Stimulated activated CD4-positive, alpha-beta T cell treated with anti-CD3 and anti-CD28 coated beads, Interleukin-2, amount 100 ng/mL, for 48 hours (primary cell): Measurements from ENCODE around the gene SENP7.
"Not testable (repeated sequence)": the region's sequence is repeated elsewhere in the genome, so short reads cannot be mapped to it uniquely, and the experiment has no call there.

Source experiments
- DNase-seq, 2 donors: peaks; one replicate each; pipeline ENCODE4 v3.0.0-alpha.2; 2020

The SENP7 gene

GRCh38 chr3:101438641-101439040, 74.4 kb downstream of the SENP7 start:
- DNase-seq = not testable (repeated sequence)

DNA sequence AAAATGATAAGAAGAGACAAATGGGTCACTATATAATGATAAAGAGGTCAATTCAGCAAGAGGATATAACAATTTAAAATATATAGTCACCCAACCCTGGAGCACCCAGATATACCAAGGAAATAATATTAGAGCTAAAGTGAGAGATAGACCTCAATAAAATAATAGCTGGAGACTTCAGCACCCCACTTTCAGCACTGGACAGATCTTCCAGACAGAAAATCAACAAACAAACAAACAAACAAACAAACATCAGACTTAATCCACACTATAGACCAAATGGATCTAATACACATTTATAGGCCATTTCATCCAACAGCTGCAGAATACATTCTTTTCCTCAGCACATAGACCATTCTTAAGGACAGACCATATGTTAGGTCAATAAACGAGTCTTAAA, 79.4 kb downstream of the SENP7 start:
- no peak for DNase-seq

- DNase-seq = no peak
These were observed 88.8 kb downstream of the SENP7 start for GRCh38 chr3:101423984-101424888.

DNA sequence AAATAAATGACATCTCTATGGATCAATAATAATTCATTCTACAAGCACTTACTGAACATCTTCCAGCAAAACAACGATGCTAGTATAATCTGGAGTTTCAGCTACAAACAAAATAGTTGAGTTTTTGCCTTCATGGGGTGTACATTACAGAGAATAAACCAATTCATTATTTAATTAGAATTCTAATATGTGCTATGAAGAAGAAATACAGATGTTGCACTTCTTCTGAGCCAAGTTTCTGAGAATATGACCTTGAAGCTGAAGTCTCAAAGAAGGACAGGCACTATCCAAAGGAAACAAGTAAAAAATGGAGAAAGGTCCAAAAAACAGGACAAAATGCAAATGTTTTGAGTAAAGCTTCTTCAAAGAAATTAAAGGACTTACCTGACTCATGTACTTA, 94.2 kb downstream of the SENP7 start:
- no peak for DNase-seq

GRCh38 chr3:101414121-101414520, 98.9 kb downstream of the SENP7 start:
- no peak for DNase-seq

- no peak for DNase-seq
These were observed 99.4 kb downstream of the SENP7 start for GRCh38 chr3:101413656-101414055.

DNA sequence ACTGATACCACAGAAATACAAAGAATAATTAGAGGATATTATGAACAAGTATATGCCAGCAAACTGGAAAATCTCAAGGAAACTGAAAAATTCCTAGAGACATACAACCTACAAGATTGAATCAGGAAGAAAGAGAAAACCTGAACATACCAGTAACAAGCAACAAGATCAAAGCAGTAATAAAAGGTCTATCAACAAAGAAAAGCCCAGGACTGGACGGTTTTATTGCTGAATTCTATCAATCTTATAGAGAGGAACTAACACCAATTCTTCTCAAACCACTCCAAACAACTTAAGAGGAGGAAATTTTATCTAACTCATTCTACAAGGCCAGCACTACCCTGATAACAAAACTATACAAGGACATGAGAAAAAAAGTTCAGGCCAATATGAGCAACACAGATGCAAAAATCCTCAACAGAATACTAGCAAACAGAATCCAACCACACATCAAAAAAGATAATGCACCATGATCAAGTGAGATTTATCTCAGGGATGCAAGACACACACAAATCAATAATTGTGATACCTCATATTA, 121.5 kb downstream of the SENP7 start:
- DNase-seq = no peak

GRCh38 chr3:101388706-101389105, 124.3 kb downstream of the SENP7 start:
- no peak for DNase-seq

GRCh38 chr3:101387351-101387750, 125.7 kb downstream of the SENP7 start:
- no peak for DNase-seq

DNA sequence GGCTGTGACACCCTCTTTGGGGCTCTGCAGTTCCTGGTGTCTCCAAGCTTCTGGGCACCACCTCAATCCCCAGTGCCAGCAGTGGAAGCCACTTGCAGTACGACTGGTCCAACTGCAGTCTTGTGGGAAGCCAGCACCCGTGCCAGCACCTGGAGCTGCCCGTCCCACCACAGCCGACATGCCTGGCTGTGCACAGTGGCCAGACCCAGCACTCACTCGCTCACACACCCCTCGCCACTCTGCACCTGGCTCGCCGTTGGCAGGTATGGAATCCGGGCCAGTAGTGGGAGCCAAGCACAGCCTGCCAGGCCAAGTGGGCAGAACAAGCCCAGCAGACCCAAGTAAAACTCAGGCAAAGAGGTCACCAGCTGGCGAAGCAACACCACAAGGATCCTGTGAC, 128.6 kb downstream of the SENP7 start:
- no peak for DNase-seq

GRCh38 chr3:101383656-101384055, 129.4 kb downstream of the SENP7 start:
- no peak for DNase-seq

DNA sequence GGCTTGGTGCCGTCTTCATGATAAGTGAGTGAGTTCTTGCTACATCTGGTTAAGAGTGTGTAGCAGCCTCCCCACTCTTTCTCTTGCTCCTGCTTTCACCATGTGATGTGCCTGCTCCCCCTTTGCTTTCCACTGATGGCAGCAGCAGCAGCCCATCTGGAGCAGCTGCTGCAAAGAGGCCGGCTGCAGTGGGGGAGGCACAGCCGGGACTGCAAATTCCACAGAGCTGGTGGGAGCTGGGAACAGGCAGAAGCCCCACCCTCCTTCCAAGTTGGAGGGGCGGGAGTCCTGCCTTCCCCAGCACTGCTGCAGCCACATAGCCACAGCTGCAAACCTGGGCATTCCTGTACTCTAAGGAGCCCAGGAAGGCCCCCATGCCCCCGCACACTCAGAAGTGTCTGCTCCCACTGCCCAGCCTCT, 129.8 kb downstream of the SENP7 start:
- no peak for DNase-seq

DNA sequence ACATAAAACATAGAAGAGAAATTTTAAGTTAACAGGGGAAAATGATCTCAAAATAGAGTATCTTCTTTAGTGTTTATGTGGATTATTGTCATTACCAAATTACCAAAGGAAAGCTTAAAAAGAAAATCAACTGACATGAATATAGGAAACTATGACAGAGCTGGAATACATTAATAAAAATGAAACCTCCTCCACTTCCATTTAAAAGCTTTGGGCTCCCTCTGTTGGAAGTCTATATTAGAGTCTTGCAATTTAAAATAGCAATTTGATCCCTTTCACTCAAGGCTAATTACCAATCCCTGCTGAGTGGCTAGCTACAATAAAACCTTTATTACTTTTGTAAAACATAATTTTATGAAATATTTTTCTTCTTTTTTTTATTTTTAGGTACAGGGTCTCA, 131.2 kb downstream of the SENP7 start:
- no peak for DNase-seq

- no peak for DNase-seq
These were observed 133.2 kb downstream of the SENP7 start for GRCh38 chr3:101379658-101380376.

- DNase-seq = no peak
These were observed 135.2 kb downstream of the SENP7 start for GRCh38 chr3:101377796-101378195.

- no peak for DNase-seq
These were observed 135.8 kb downstream of the SENP7 start for GRCh38 chr3:101377209-101377608.

GRCh38 chr3:101375586-101375985, 137.4 kb downstream of the SENP7 start:
- no peak for DNase-seq

DNA sequence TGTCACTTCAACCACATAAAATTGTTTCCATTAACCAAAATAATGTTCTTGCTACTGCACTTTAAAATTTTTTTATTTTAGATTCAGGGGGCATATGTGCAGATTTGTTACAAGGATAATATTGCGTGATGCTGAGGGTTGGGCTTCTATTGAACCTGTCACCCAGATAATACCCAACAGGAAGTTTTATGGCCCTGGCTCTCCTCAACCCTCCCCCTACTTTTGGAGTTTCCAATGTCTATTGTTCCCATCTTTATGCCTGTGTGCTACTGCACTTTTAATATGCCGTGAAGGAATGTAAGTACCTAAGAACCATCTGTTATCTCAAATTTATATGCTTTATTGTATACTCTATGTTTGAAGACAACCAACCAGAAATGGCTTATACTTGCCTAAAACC, 150.6 kb downstream of the SENP7 start:
- DNase-seq = no peak

DNA sequence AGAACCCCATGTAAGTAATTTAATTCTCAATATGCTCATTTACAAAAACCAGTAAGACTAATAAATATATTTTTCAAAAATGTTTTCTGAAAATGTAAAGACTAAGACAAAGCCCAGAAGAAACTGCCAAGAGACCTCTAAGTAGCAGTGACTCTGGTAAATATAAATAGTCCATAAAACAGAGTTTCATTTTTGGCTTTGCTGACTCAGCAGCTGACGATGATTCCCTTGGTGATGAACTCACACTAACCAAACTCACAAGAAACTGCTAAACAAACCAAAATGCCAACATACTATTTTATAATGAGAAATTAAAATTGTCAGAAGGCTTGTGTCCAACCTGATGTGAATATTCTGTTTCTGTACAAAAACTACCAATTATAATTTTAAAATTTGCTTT, 161.2 kb downstream of the SENP7 start:
- no peak for DNase-seq

- DNase-seq = no peak
These were observed 172.4 kb downstream of the SENP7 start for GRCh38 chr3:101340591-101340990.

DNA sequence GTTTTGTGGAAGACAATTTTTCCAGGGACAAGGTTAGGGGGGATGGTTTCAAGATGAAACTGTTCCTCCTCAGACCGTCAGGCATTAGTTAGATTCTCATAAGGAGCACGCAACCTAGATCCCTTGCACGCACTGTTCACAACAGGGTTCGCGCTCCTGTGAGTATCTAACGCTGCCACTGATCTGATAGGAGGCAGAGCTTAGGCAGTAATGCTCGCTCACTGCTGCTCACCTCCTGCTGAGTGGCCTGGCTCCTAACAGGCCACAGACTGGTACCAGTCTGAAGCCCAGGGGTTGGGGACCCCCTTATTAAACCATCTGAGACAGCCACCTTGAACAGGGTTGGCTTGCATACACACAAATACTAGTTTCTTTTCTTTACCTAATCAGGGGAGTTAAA, 179.1 kb downstream of the SENP7 start:
- DNase-seq = no peak

DNA sequence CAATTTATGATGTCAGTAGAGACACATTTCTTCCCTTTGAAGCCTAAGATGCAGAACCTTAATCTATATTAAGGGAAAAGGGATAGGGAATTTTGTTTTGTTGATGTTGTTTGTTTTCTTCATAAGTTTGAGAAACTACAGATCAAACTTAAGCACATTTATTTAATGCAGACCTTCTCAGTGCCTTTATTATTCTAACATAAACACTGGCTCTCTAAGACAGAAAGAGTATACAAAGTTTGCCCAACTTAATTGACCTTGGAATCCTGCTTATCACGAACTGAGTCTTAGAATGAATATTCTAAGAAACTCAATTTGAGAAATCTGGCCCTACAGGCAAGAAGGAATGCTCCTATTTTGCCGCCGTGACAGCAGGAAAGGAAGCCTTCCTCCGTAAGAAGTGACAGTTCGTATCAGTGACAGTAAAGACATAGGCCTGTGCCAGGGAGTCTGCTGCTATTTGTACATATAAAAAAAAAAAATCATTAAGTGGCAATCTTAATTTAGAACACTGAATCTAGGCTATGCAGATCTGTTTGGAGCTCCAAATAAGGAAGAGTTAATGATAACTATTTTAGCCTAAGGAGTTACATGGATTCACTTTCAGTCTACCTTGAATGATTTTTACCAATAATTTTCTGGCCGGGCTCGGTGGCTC, 183.9 kb downstream of the SENP7 start:
- no peak for DNase-seq

- no peak for DNase-seq
These were observed 187.4 kb downstream of the SENP7 start for GRCh38 chr3:101325393-101326134.
